ENCODE measurements around the gene OR4D11.
"Not testable (repeated sequence)": the region's sequence is repeated elsewhere in the genome, so short reads cannot be mapped to it uniquely, and the experiment has no call there.

Gene OR4D11

DNA sequence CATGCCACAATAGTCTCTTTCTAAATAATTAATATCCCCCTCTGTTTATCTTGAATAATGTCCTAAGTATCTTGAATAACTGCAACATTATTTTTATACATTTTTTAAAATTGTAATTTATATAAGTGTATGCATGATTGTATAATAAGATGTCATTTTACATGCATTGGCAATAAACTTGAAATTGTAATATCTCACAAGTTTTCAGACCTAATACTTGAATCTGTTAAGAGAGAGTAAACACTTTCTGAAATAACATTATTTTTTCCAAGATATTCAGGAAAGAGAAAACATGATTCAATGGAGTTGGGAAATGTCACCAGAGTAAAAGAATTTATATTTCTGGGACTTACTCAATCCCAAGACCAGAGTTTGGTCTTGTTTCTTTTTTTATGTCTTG, at the start of gene OR4D11:
TSS of gene OR4D11 (plus strand) at position 301 of the 400 bp plus-strand sequence. CDS start at position 301, 0 bp downstream.
- H3K36me3 ChIP-seq (ENCODE audit: insufficient read depth, low read length), result no peaks in the 10 kb centered on the region
- H3K9me3 ChIP-seq (ENCODE audit: low read length), result no peaks in the 10 kb centered on the region
- no peak within 1 kb of the TSS for H3K9ac ChIP-seq (ENCODE audit: low read length)
- H3K27me3 ChIP-seq (ENCODE audit: control insufficient read depth in 1 of 2, insufficient read depth in 2 of 2, low read length in 2 of 2), result no peaks in the 10 kb centered on the region
- no peak within 1 kb of the TSS for H3K4me3 ChIP-seq (ENCODE audit: low read depth in 1 of 2, low read length in 2 of 2)
- no peaks in the 10 kb centered on the region for H3K4me1 ChIP-seq (ENCODE audit: insufficient read depth, low read length)
- H3K27ac ChIP-seq (ENCODE audit: low read depth, low read length), result no peak within 1 kb of the TSS

DNA sequence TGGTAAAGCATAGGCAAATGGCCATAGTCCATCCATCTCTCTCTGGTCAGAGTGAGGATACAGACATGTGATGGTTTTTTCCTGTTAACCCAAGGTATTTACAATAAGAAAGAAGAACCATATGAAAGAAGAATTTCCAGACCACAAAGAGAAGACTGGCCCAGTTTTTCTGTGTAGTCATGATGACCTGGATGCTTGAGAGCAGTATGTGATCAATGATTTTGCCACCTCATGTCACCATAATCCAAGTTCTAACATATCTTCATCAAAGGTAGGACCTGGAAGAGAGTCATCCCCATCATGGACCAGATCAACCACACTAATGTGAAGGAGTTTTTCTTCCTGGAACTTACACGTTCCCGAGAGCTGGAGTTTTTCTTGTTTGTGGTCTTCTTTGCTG, 46.7 kb upstream of the OR4D11 start, which contains the start of gene OR4D6:
TSS of gene OR4D6 (plus strand) at position 301 of the 400 bp plus-strand sequence. CDS start at position 301, 0 bp downstream.
- no peaks in the 10 kb centered on the region for H3K36me3 ChIP-seq (ENCODE audit: insufficient read depth, low read length)
- no peaks in the 10 kb centered on the region for H3K27me3 ChIP-seq (ENCODE audit: control insufficient read depth in 1 of 2, insufficient read depth in 2 of 2, low read length in 2 of 2)
- H3K9ac ChIP-seq (ENCODE audit: low read length), result no peak within 1 kb of the TSS
- H3K27ac ChIP-seq (ENCODE audit: low read depth, low read length), result no peak within 1 kb of the TSS
- no peaks in the 10 kb centered on the region for H3K9me3 ChIP-seq (ENCODE audit: low read length)
- H3K4me1 ChIP-seq (ENCODE audit: insufficient read depth, low read length), result no peaks in the 10 kb centered on the region
- H3K4me3 ChIP-seq (ENCODE audit: low read depth in 1 of 2, low read length in 2 of 2), result no peak within 1 kb of the TSS

DNA sequence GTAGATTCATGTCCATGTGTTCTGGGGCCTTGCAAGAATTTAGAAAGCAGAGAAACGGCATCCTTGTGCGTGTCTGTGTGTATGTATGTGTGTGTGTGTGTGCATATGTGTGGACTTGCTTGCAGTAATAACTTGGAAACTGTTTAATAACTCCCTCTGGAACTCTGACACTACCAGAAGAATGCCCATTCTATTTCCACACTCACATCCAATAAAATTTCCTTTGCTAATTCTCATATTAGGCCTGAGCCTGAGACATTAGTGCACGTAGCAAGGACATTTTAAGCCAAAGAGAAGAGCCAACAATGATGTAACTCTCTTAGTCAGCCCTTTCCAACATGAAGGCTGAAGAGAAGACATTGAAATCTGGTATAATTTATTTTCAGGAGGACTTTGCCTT, 43.5 kb upstream of the OR4D11 start:
- no peaks in the 10 kb centered on the region for H3K36me3 ChIP-seq (ENCODE audit: insufficient read depth, low read length)
- no peak overlapping the region for H3K4me3 ChIP-seq (ENCODE audit: low read depth in 1 of 2, low read length in 2 of 2)
- no peak overlapping the region for H3K9ac ChIP-seq (ENCODE audit: low read length)

DNA sequence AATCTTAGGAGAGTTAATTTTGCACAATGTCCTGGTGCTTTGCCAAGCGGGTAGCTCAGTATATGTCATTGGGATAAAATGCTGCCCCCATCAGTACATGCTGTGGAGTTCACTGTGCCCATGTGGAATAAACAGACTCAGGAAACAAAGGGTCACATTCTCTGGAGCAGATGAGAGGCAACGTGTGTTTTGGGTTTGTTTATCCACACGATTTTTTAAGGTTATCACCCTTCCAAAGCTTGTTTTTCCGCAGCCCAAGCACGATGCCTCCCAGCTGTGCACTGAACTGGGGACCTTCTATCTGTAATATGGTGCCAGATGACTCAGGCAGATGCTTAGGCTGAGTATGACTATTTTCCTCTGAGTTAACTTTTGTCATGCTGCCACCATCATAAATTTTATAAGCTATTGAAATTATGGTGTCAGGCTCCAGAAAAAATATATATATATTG, 40.2 kb upstream of the OR4D11 start:
- Histone ChIP-seq H3K4me1 (ENCODE audit: insufficient read depth, low read length) (no peaks in the 10 kb centered on the region), H3K4me3 (ENCODE audit: low read depth in 1 of 2, low read length in 2 of 2) (no peak overlapping the region), H3K9me3 (ENCODE audit: low read length) (no peaks in the 10 kb centered on the region), H3K9ac (ENCODE audit: low read length) (no peak overlapping the region), H3K27ac (ENCODE audit: low read depth, low read length) (peak overlapping the region; percentile 14), H3K36me3 (ENCODE audit: insufficient read depth, low read length) (no peaks in the 10 kb centered on the region), H3K27me3 (ENCODE audit: control insufficient read depth in 1 of 2, insufficient read depth in 2 of 2, low read length in 2 of 2) (no peaks in the 10 kb centered on the region)

More for the DNA sequence above, 43.5 kb upstream of the OR4D11 start:
- Histone ChIP-seq H3K9me3 (ENCODE audit: low read length) (no peaks in the 10 kb centered on the region), H3K27ac (ENCODE audit: low read depth, low read length) (no peak overlapping the region), H3K27me3 (ENCODE audit: control insufficient read depth in 1 of 2, insufficient read depth in 2 of 2, low read length in 2 of 2) (no peaks in the 10 kb centered on the region), H3K4me1 (ENCODE audit: insufficient read depth, low read length) (no peaks in the 10 kb centered on the region)

DNA sequence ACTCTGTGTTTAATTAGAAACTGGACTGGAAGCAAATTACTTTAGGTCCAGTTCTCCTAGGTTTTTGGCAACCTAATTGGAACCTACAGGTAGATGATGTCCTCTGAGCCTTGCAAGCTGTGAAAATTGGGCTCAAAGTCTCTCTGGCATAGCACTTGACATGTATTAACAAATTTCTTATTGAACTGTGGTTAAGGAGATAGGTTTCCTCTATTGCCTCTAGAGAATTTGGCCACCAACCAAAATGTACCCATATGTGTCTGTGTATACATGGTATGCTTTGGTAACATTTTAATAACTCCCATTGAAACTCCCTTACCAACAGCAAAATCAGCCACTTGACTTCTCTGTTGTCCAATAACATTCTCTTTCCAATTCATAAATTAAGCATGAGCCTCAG, 30.4 kb upstream of the OR4D11 start, which contains the start of gene OR4D10:
TSS of gene OR4D10 (plus strand) at position 301 of the 400 bp plus-strand sequence. CDS start 4,115 bp downstream, outside the sequence.
- Histone ChIP-seq H3K4me3 (ENCODE audit: low read depth in 1 of 2, low read length in 2 of 2) (no peak within 1 kb of the TSS), H3K9me3 (ENCODE audit: low read length) (no peaks in the 10 kb centered on the region), H3K9ac (ENCODE audit: low read length) (no peak within 1 kb of the TSS), H3K36me3 (ENCODE audit: insufficient read depth, low read length) (no peaks in the 10 kb centered on the region), H3K27me3 (ENCODE audit: control insufficient read depth in 1 of 2, insufficient read depth in 2 of 2, low read length in 2 of 2) (no peaks in the 10 kb centered on the region), H3K27ac (ENCODE audit: low read depth, low read length) (no peak within 1 kb of the TSS), H3K4me1 (ENCODE audit: insufficient read depth, low read length) (no peaks in the 10 kb centered on the region)

DNA sequence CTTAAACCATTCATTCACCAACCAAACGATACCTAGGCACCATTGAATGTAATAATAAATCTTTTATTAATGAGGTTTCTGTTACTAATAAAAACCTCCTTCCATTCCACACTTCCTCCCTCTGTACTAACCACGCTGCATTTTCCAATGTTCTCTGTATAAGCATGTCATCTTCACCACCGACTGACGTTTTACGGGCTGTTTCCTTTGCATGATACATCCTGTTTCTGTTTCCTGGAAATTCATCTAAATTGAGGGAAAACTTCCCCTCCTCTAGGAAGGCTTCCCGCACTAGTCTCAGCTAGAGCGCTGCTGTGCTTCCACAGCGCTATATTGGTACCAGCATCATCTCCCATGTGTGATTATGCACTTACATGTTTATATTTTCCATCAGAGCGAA, 28.2 kb upstream of the OR4D11 start:
- H3K27ac ChIP-seq (ENCODE audit: low read depth, low read length), result no peak overlapping the region
- no peak overlapping the region for H3K4me3 ChIP-seq (ENCODE audit: low read depth in 1 of 2, low read length in 2 of 2)
- no peaks in the 10 kb centered on the region for H3K27me3 ChIP-seq (ENCODE audit: control insufficient read depth in 1 of 2, insufficient read depth in 2 of 2, low read length in 2 of 2)
- no peaks in the 10 kb centered on the region for H3K4me1 ChIP-seq (ENCODE audit: insufficient read depth, low read length)
- H3K9ac ChIP-seq (ENCODE audit: low read length), result no peak overlapping the region
- H3K36me3 ChIP-seq (ENCODE audit: insufficient read depth, low read length), result no peaks in the 10 kb centered on the region
- H3K9me3 ChIP-seq (ENCODE audit: low read length), result no peaks in the 10 kb centered on the region

DNA sequence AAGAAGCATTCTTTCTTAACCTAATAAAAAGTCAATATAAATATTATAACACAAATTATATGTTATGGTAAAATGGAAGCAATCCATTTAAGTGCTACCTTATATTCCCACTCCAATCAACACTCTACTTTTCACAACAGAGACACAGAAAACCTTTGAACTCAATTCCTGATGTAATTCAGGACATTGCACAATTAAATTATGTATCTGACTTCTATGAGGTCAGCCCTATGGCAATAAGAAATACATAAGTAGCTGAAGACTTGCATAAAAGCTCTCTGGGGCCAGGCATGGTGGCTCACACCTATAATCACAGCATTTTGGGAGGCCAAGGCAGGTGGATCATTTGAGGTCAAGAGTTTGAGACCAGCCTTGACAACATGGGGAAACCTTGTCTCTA, 23.5 kb upstream of the OR4D11 start:
- H3K4me3 ChIP-seq (ENCODE audit: low read depth in 1 of 2, low read length in 2 of 2), result no peak overlapping the region
- H3K9ac ChIP-seq (ENCODE audit: low read length), result no peak overlapping the region

DNA sequence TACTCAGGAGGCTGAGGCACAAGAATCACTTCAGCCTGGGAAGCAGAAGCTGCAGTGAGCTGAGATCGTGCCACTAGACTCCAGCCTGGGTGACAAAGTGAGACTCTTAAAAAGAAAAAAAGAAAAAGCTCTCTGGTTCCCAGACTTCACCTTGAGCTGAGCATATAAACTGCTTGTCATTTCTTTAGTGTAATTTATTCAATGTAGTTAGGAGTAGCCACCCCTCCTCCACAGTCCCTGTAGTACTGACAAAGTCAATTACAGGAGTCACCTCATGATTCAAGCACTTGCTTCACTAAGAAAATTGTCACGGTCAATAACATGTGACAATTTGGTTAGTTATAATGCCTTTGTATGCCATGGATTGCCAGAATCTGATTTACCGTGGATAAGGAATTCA, 23.0 kb upstream of the OR4D11 start:
- Histone ChIP-seq H3K36me3 (ENCODE audit: insufficient read depth, low read length) (no peaks in the 10 kb centered on the region), H3K27me3 (ENCODE audit: control insufficient read depth in 1 of 2, insufficient read depth in 2 of 2, low read length in 2 of 2) (no peaks in the 10 kb centered on the region), H3K27ac (ENCODE audit: low read depth, low read length) (no peak overlapping the region)

More for the DNA sequence above, 23.5 kb upstream of the OR4D11 start:
- Histone ChIP-seq H3K27me3 (ENCODE audit: control insufficient read depth in 1 of 2, insufficient read depth in 2 of 2, low read length in 2 of 2) (no peaks in the 10 kb centered on the region), H3K27ac (ENCODE audit: low read depth, low read length) (no peak overlapping the region), H3K36me3 (ENCODE audit: insufficient read depth, low read length) (no peaks in the 10 kb centered on the region), H3K4me1 (ENCODE audit: insufficient read depth, low read length) (no peaks in the 10 kb centered on the region), H3K9me3 (ENCODE audit: low read length) (no peaks in the 10 kb centered on the region)

DNA sequence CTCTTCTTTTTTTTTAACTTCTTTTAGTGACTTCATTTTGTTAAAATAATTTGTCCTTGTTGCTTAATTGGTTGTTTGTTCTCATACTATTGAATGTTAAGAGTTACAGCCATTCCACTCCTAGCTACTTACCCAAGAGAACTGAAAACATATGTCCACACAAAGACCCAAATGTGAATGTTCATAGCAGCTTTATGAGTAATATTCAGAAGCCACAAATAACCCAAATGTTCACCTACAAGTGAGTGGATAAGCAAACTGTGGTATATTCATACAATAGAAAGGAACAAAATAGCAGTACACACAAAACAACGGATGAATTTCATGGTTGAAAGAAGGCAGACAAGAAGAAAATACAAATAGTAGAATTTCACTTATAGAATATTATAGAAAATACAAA, 1.4 kb upstream of the OR4D11 start:
- no peaks in the 10 kb centered on the region for H3K4me1 ChIP-seq (ENCODE audit: insufficient read depth, low read length)
- H3K27ac ChIP-seq (ENCODE audit: low read depth, low read length), result no peak overlapping the region
- no peak overlapping the region for H3K9ac ChIP-seq (ENCODE audit: low read length)
- H3K36me3 ChIP-seq (ENCODE audit: insufficient read depth, low read length), result no peaks in the 10 kb centered on the region
- no peaks in the 10 kb centered on the region for H3K9me3 ChIP-seq (ENCODE audit: low read length)
- H3K27me3 ChIP-seq (ENCODE audit: control insufficient read depth in 1 of 2, insufficient read depth in 2 of 2, low read length in 2 of 2), result no peaks in the 10 kb centered on the region
- H3K4me3 ChIP-seq (ENCODE audit: low read depth in 1 of 2, low read length in 2 of 2), result no peak overlapping the region

More for the DNA sequence above, 23.0 kb upstream of the OR4D11 start:
- Histone ChIP-seq H3K9ac (ENCODE audit: low read length) (no peak overlapping the region), H3K4me1 (ENCODE audit: insufficient read depth, low read length) (no peaks in the 10 kb centered on the region), H3K9me3 (ENCODE audit: low read length) (no peaks in the 10 kb centered on the region), H3K4me3 (ENCODE audit: low read depth in 1 of 2, low read length in 2 of 2) (no peak overlapping the region)

DNA sequence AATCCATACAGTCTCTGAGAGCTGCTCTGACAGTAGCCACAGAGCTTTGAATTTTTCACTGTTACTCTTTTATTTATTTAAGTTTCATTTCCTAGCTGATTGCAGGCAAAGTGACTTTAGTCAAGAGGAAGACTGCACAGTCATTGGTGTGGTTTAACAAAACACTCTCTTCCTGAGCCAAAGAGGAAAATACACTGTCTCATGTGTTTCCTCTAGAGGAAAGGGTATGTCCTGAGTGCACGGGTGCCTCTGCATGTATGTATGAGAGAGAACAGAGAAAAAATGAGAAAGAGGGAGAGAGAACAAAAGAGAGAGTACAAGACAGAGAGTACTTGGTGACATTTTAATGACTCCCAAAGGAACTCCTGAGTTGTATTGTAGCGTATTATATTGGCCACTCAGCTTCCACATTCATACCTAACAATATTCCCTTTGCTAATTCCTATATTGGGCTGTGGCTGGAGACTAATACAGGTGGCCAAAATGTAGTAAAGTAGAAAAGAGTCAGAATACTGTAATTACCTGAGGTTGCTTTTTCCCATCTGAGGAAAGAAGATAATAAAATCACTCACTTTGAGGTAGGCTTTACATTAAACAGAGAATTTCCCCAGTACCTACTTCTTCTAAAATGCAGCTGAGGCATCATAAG, 7.7 kb downstream of the OR4D11 start, which contains the start of gene OR4D9:
TSS of gene OR4D9 (plus strand) at position 599 of the 649 bp plus-strand sequence. CDS start 3,374 bp downstream, outside the sequence.
- H3K27me3 ChIP-seq (ENCODE audit: control insufficient read depth in 1 of 2, insufficient read depth in 2 of 2, low read length in 2 of 2), result no peaks in the 10 kb centered on the region
- H3K36me3 ChIP-seq (ENCODE audit: insufficient read depth, low read length), result no peaks in the 10 kb centered on the region
- no peak within 1 kb of the TSS for H3K4me3 ChIP-seq (ENCODE audit: low read depth in 1 of 2, low read length in 2 of 2)
- H3K27ac ChIP-seq (ENCODE audit: low read depth, low read length), result no peak within 1 kb of the TSS
- no peak within 1 kb of the TSS for H3K9ac ChIP-seq (ENCODE audit: low read length)
- H3K9me3 ChIP-seq (ENCODE audit: low read length), result no peaks in the 10 kb centered on the region
- H3K4me1 ChIP-seq (ENCODE audit: insufficient read depth, low read length), result no peaks in the 10 kb centered on the region

DNA sequence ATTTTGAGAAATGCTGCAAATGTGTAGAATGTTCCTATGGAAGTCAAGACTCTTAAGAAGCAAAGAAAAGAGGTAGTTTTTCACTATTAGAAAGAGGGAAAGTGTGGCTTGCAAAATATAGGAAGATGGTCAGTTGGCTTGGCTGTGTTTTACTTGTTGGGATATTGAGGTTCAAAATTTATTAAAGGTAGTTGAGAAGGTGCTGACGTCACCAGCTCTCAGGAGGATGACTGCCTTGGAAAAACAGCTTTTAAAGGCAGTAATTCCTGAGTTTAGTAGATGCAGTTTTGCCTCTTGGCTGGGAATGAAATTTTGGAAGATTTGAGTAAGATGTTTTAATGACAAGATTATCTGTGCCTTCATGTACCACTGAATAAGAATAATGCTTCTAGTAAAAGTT, 8.3 kb downstream of the OR4D11 start:
- Histone ChIP-seq H3K36me3 (ENCODE audit: insufficient read depth, low read length) (no peaks in the 10 kb centered on the region), H3K4me1 (ENCODE audit: insufficient read depth, low read length) (no peaks in the 10 kb centered on the region), H3K9me3 (ENCODE audit: low read length) (no peaks in the 10 kb centered on the region), H3K27ac (ENCODE audit: low read depth, low read length) (no peak overlapping the region), H3K27me3 (ENCODE audit: control insufficient read depth in 1 of 2, insufficient read depth in 2 of 2, low read length in 2 of 2) (no peaks in the 10 kb centered on the region), H3K4me3 (ENCODE audit: low read depth in 1 of 2, low read length in 2 of 2) (no peak overlapping the region), H3K9ac (ENCODE audit: low read length) (no peak overlapping the region)

DNA sequence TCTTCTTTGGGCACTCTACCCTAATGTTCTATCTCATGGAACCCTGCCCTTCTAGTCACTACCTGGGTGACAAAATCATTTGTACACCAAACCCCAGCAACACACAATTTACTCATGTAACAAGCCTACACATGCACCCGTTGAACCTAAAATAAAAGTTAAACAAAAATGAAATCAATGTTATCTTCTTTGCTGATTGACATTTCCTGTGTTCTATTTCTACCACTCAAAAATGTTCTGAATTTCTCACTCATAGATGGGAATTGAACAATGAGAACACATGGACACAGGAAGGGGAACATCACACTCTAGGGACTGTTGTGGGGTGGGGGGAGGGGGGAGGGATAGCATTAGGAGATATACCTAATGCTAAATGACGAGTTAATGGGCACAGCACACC, 16.8 kb downstream of the OR4D11 start:
- H3K9me3 ChIP-seq (ENCODE audit: low read length); H3K27me3 ChIP-seq (ENCODE audit: control insufficient read depth in 1 of 2, insufficient read depth in 2 of 2, low read length in 2 of 2); H3K4me1 ChIP-seq (ENCODE audit: insufficient read depth, low read length); H3K27ac ChIP-seq (ENCODE audit: low read depth, low read length); H3K4me3 ChIP-seq (ENCODE audit: low read depth in 1 of 2, low read length in 2 of 2); H3K9ac ChIP-seq (ENCODE audit: low read length); H3K36me3 ChIP-seq (ENCODE audit: insufficient read depth, low read length): not testable (repeated sequence)

All from muscle layer of colon (tissue), 2 donors.